Adipocyte (in vitro differentiated cells): ENCODE measurements around the gene IFIH1.
A peak's percentile ranks its signal among the peaks of the same experiment; 100 is the strongest.

Experiments
- DNase-seq: peaks from one replicate; pipeline ENCODE4 v3.0.0-alpha.2; 2015; ENCODE audit warnings: low read depth
- H3K27me3 ChIP-seq: replicated peaks from 2 replicates; pipeline ENCODE4 v1.7.0; 2013; ENCODE audit warnings: mild to moderate bottlenecking, low read length, moderate library complexity; ENCODE audit not compliant: control insufficient read depth, insufficient read depth
- H3K36me3 ChIP-seq: 2 replicates; pipeline ENCODE4 v1.7.0; 2013; ENCODE audit warnings: low read length, mild to moderate bottlenecking, moderate library complexity; ENCODE audit not compliant: control insufficient read depth, insufficient read depth, severe bottlenecking
- H3K4me1 ChIP-seq: 2 replicates; pipeline ENCODE4 v1.7.0; 2013; ENCODE audit warnings: mild to moderate bottlenecking, low read length, moderate library complexity; ENCODE audit not compliant: control insufficient read depth, insufficient read depth
- H3K4me3 ChIP-seq: 2 replicates; pipeline ENCODE4 v1.7.0; 2013; ENCODE audit warnings: mild to moderate bottlenecking, low read length, moderate library complexity
- H3K9ac ChIP-seq: 2 replicates; pipeline ENCODE4 v1.7.0; 2013; ENCODE audit warnings: mild to moderate bottlenecking, low read length, moderate library complexity
- H3K9me3 ChIP-seq: 2 replicates; pipeline ENCODE4 v1.7.0; 2013; ENCODE audit warnings: mild to moderate bottlenecking, low read length, moderate library complexity; ENCODE audit not compliant: control insufficient read depth

Gene IFIH1

DNA sequence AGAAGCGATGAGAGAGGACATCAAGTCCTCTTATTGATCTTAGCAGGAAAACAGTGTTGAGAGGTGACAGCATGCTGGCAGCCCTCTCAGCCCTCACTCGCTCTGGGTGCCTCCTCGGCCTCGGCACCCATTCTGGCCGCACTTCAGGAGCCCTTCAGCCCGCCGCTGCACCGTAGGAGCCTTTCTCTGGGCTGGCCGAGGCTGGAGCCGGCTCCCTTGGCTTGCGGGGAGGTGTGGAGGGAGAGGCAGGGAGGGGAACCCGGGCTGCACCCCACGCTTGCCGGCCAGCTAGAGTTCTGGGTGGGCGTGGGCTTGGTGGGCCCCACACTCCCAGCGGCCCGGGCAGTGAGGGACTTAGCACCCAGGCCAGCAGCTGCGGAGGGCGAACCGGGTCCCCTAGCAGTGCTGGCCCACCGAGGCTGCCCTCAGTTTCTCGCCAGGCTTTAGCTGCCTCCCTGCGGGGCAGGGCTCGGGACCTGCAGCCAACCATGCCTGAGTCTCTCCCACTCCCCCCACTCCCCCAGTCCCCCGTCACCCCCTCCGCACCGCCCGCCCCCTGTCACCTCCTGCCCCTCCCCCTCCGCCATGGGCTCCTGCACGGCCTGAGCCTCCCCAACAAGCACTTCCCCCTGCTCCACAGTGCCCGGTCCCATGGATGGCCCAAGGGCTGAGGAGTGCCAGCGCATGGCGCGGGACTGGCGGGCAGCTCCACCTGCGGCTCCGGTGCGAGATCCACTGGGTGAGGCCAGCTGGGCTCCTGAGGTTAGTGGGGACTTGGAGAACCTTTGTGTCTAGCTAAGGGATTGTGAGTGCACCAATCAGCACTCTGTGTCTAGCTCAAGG is 83.6 kb downstream of the IFIH1 start:
- Histone ChIP-seq H3K9ac (no peak overlapping the region), H3K4me1 (peaks cover 20% of the 10 kb centered on the region), H3K36me3 (peaks cover 3% of the 10 kb centered on the region), H3K27me3 (no peaks in the 10 kb centered on the region), H3K9me3 (peaks cover 3% of the 10 kb centered on the region), H3K4me3 (no peak overlapping the region)
- no peak for DNase-seq

DNA sequence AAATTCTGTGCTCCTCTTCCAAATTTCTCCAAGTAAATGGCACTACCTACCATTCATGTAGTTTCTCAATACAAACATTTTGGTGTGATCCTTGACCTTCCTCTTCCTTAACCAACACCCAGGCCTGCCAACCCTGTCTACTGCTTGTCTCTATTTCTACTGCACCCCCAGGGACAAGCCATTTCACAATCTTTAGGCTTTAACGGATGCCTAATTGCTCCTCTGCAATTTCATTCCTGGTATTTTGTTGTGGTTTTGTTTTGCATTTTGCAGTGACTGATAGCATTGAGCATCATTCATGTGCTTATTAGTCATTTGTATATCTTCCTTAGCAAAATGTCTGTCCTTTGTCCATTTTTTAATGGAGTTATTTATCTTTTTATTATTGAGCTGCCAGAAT is 85.3 kb downstream of the IFIH1 start:
- peak overlapping the region; percentile 4 for H3K9ac ChIP-seq
- H3K27me3 ChIP-seq: no peaks in the 10 kb centered on the region
- H3K4me3 ChIP-seq: no peak overlapping the region
- peaks cover 20% of the 10 kb centered on the region for H3K4me1 ChIP-seq
- H3K9me3 ChIP-seq: peaks cover 3% of the 10 kb centered on the region
- peak; percentile 85 for DNase-seq
- no peaks in the 10 kb centered on the region for H3K36me3 ChIP-seq

DNA sequence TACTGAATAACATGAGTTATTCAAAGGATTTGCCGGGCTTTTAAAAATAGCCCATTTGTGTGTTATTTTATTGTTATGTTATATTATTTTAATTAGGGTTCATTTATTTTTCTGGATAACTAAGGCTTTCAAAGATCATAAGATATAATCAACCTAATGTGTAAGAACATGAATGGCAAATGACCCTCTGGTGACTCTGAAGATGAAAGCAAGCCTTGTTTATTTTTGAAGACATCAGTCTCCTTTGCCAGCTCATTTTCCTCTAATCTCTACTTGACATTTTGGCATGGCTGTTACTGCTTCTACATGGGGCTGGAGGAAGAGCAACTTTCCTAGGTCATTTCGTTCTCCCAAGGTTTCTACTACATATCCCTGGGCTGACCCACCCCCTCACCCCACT is 85.8 kb downstream of the IFIH1 start:
- Histone ChIP-seq H3K4me3 (no peak overlapping the region), H3K9ac (no peak overlapping the region), H3K36me3 (no peaks in the 10 kb centered on the region), H3K27me3 (no peaks in the 10 kb centered on the region), H3K9me3 (peaks cover 3% of the 10 kb centered on the region), H3K4me1 (peaks cover 20% of the 10 kb centered on the region)
- DNase-seq: peak; percentile 30

DNA sequence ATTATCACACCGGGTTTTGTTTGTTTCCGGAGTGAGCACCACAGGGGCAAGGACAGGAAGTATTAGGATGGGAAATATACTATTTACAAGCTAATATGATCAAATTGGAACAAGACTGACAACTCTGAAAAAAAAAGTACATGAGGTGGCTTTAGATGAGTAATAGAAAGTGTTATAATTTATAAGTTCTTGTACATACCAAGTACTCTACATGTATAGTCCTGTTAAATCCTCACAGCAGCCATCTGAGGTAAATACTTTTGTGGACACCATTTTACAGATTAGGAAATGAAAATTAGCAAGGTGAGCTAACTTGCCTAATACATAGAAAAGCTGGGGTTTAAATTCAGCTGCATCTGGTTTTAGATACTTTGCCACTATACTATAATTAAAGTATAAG is 86.5 kb downstream of the IFIH1 start:
- Histone ChIP-seq H3K4me1 (peaks cover 20% of the 10 kb centered on the region), H3K4me3 (no peak overlapping the region), H3K9ac (no peak overlapping the region), H3K36me3 (no peaks in the 10 kb centered on the region), H3K9me3 (peaks cover 3% of the 10 kb centered on the region), H3K27me3 (no peaks in the 10 kb centered on the region)
- DNase-seq: no peak

DNA sequence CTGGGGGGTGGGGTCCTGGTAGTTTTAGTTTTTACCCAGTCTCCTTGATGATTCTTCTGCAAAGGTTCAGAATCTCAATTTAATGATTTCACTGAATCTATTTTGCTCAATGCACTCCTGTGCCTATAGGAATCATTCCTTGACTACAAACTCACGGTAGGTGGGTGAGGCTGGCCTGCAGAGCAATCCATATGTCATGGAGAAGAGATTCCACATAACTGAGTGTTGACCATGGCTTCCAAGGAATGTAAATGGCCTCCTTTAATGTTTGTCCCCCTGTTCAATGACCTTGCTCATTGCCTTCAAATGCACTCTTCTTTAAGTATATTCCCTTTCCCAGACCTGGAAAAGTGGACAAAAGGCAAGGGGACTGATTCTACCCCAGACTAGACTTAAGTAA is 87.7 kb downstream of the IFIH1 start:
- Histone ChIP-seq H3K27me3 (no peaks in the 10 kb centered on the region), H3K4me1 (peaks cover 20% of the 10 kb centered on the region), H3K9me3 (peaks cover 3% of the 10 kb centered on the region), H3K4me3 (no peak overlapping the region), H3K9ac (no peak overlapping the region), H3K36me3 (no peaks in the 10 kb centered on the region)
- DNase-seq: no peak

DNA sequence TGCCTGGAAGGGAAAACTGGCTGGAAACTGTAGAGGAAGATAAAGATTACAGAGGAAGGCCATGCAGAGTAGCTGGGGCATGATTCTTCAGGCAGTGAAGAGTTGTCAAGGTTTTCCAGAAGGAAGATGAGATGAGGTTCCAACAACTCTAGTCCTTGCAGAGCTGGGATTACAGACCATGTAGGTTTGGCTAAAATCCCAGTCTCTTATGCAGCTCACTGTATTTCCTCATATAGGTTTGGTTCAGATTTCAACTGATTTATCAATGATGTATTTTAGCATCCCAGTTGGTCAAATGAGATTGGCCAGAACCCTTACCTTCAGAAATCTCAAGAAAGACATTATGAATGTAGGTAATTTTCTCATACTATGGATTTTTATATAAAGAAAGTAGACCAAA is 91.6 kb downstream of the IFIH1 start:
- Histone ChIP-seq H3K4me3 (no peak overlapping the region), H3K9ac (no peak overlapping the region), H3K4me1 (peaks cover 10% of the 10 kb centered on the region), H3K36me3 (peaks cover 11% of the 10 kb centered on the region), H3K9me3 (peaks cover 3% of the 10 kb centered on the region), H3K27me3 (no peaks in the 10 kb centered on the region)
- peak; percentile 63 for DNase-seq

DNA sequence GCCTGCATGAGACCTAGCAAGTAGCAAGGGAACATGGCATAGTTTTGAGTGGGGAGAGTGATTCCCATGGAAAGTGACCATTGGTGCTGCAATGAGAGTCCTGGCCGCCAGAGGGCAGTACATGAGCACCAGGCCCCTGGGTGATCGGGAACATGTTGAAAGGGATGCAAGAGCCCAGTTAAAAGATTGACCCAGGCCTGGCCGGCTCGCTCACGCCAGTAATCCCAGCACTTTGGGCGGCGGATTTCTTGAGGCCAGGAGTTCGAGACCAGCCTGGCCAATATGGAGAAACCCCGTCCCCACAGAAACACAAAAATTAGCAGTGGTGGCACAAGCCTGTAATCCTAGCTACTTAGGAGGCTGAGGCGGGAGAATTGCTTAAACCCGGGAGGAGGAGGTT is 97.4 kb downstream of the IFIH1 start:
- peak; percentile 52 for DNase-seq
- Histone ChIP-seq H3K9ac (no peak overlapping the region), H3K4me1 (peaks cover 40% of the 10 kb centered on the region), H3K9me3 (no peaks in the 10 kb centered on the region), H3K27me3 (no peaks in the 10 kb centered on the region), H3K4me3 (no peak overlapping the region), H3K36me3 (peaks cover 13% of the 10 kb centered on the region)

DNA sequence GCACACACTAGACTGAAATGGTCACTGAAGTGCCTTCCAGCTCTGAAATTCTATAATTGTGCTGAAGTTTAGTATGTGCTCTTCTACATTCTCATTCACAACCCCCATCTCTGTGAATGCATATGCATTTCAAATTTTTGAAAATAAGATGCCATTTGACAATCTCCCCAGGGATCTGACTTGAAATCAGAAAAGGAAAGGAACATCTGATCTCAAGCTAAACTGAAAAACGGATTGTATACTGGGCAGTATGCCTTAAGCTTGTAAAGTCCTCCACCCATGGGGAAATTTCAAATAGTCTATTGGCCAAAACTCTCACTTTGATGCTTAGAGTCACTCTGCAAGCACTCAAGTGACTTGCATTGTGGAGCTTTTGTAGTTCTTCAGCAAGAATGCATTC is 98.1 kb downstream of the IFIH1 start:
- Histone ChIP-seq H3K9ac (peak overlapping the region; percentile 54), H3K9me3 (no peaks in the 10 kb centered on the region), H3K27me3 (no peaks in the 10 kb centered on the region), H3K36me3 (peaks cover 14% of the 10 kb centered on the region), H3K4me1 (peaks cover 40% of the 10 kb centered on the region), H3K4me3 (no peak overlapping the region)
- peak; percentile 44 for DNase-seq

DNA sequence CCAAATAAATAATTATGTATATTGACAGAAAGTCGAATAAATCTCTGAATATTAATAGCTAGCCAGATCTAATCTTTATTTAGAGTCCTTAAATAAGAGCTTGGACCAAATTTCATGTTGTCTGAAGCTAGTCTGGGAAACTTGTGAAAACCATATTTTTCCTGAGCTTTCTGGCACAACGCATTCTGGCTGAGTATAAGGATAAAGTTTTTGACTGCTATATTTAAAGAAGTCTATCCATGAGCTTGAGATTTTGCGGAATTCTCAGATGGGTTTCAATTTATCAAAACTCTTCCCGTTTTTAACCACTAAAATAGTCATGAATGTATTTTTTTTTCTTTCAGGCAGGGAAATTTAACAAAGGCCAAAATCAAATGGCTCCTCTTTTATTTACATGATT is 99.1 kb downstream of the IFIH1 start:
- H3K36me3 ChIP-seq: peaks cover 16% of the 10 kb centered on the region
- no peak overlapping the region for H3K4me3 ChIP-seq
- no peaks in the 10 kb centered on the region for H3K27me3 ChIP-seq
- DNase-seq: no peak
- peak overlapping the region; percentile 54 for H3K9ac ChIP-seq
- peaks cover 40% of the 10 kb centered on the region for H3K4me1 ChIP-seq
- no peaks in the 10 kb centered on the region for H3K9me3 ChIP-seq

DNA sequence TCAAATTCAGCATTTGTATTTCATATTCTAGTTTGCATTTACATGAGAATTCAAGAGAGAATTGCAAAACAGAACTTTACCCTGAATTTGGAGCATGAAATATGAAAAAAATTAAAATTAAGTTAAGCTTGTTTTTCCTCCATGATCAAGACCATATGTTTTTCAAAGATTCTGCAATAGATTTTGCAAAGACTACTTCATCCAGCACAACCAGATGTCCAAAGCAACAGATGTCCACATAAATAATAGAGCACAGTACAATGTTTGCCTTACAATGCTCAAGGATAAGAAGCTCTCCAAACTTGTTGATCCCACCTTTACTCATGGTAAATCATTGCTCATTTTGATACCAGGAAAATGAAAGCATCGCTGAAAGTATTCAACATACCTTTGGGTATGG is 100.9 kb downstream of the IFIH1 start:
- H3K4me3 ChIP-seq: no peak overlapping the region
- DNase-seq: peak; percentile 90
- H3K27me3 ChIP-seq: no peaks in the 10 kb centered on the region
- H3K36me3 ChIP-seq: peaks cover 19% of the 10 kb centered on the region
- H3K4me1 ChIP-seq: peaks cover 34% of the 10 kb centered on the region
- no peak overlapping the region for H3K9ac ChIP-seq
- H3K9me3 ChIP-seq: no peaks in the 10 kb centered on the region
